CD14-positive monocyte (primary cell): Measurements from ENCODE around the gene TIAM1. TPM values are rescaled to one million over a fixed set of nuclear protein-coding genes. Genes with fewer than 3 reads are reported as not detected.

Experiments
- DNase-seq, 3 donors: peaks; one replicate each; pipeline ENCODE4 v3.0.0-alpha.2; 2011 to 2022
- H2AFZ ChIP-seq: 2 replicates; pipeline ENCODE4 v1.6.0; 2012; ENCODE audit warnings: mild to moderate bottlenecking, low read depth, low read length, inconsistent platforms; ENCODE audit not compliant: insufficient read depth, poor library complexity, severe bottlenecking
- H3K27ac ChIP-seq, 2 donors: 1 replicate in 1 of 2; 2 replicates in 1 of 2; pipeline ENCODE4 v1.5.1; 2012 to 2013; ENCODE audit warnings: low read length in 2 of 2, control low read depth in 1 of 2, inconsistent platforms in 1 of 2, low read depth in 1 of 2, mild to moderate bottlenecking in 1 of 2
- H3K27me3 ChIP-seq, 2 donors: one replicate each; pipeline versions ENCODE4 v1.6.0 to v1.6.1; 2011 to 2013; ENCODE audit warnings: low read length in 2 of 2; ENCODE audit not compliant: control insufficient read depth in 2 of 2, insufficient read depth in 2 of 2
- H3K36me3 ChIP-seq, 2 donors: replicated peaks in 1 of 2; 1 replicate in 1 of 2; 2 replicates in 1 of 2; pipeline versions ENCODE4 v1.5.1 to v1.6.1; 2012 to 2013; ENCODE audit warnings: low read length in 2 of 2, control low read depth in 1 of 2, inconsistent platforms in 1 of 2, mild to moderate bottlenecking in 1 of 2; ENCODE audit not compliant: insufficient read depth in 2 of 2, control insufficient read depth in 1 of 2
- H3K4me1 ChIP-seq, 2 donors: 1 replicate in 1 of 2; 2 replicates in 1 of 2; pipeline versions ENCODE4 v1.5.1 to v1.6.1; 2012 to 2013; ENCODE audit warnings: low read length in 2 of 2, control low read depth in 1 of 2, inconsistent platforms in 1 of 2, mild to moderate bottlenecking in 1 of 2, moderate library complexity in 1 of 2; ENCODE audit not compliant: insufficient read depth in 2 of 2, control insufficient read depth in 1 of 2
- H3K4me2 ChIP-seq: replicated peaks from 2 replicates; pipeline ENCODE3; 2012; ENCODE audit warnings: low read length, moderate library complexity, mild to moderate bottlenecking; ENCODE audit not compliant: poor library complexity, severe bottlenecking; ENCODE audit errors: extremely low read depth
- H3K4me3 ChIP-seq, 3 experiments: fragments of 200-600 bp in 1 of 3; sonication (generic) in 1 of 3; replicated peaks in 1 of 3; 1 replicate in 2 of 3; 2 replicates in 1 of 3; pipeline ENCODE4 v1.5.1; 2011 to 2013; ENCODE audit warnings: low read length in 3 of 3, mild to moderate bottlenecking in 3 of 3, control low read depth in 2 of 3, low read depth in 2 of 3, inconsistent platforms in 1 of 3, moderate library complexity in 1 of 3
- H3K79me2 ChIP-seq: 2 replicates; pipeline ENCODE4 v1.6.0; 2012; ENCODE audit warnings: mild to moderate bottlenecking, control low read depth, inconsistent platforms, low read length, moderate library complexity; ENCODE audit not compliant: insufficient read depth
- H3K9ac ChIP-seq: 2 replicates; pipeline ENCODE4 v1.6.0; 2017; ENCODE audit warnings: low read length, mild to moderate bottlenecking; ENCODE audit not compliant: insufficient read depth, poor library complexity, severe bottlenecking
- H3K9me3 ChIP-seq, 2 donors: replicated peaks in 1 of 2; 1 replicate in 1 of 2; 2 replicates in 1 of 2; pipeline versions ENCODE4 v1.5.1 to v1.6.1; 2012 to 2013; ENCODE audit warnings: low read length in 2 of 2, control low read depth in 1 of 2; ENCODE audit not compliant: control insufficient read depth in 1 of 2, insufficient read depth in 1 of 2
- H4K20me1 ChIP-seq: 2 replicates; pipeline ENCODE4 v1.6.0; 2012; ENCODE audit warnings: mild to moderate bottlenecking, low read length, control low read depth, moderate library complexity; ENCODE audit not compliant: insufficient read depth
- H3K27ac Mint-ChIP-seq, 7 donors: one replicate each; pipeline ENCODE4 v1.8.0; 2020; ENCODE audit warnings: mild to moderate bottlenecking in 7 of 7, mixed read lengths in 7 of 7, moderate library complexity in 6 of 7, inconsistent platforms in 2 of 7
- H3K27me3 Mint-ChIP-seq, 3 donors: one replicate each; pipeline ENCODE4 v1.8.0; 2021 to 2022; ENCODE audit warnings: low read depth in 3 of 3, mild to moderate bottlenecking in 3 of 3, mixed read lengths in 3 of 3, moderate library complexity in 3 of 3, inconsistent platforms in 1 of 3
- H3K36me3 Mint-ChIP-seq, 2 donors: one replicate each; pipeline ENCODE4 v1.8.0; 2020; ENCODE audit warnings: mixed read lengths in 2 of 2, inconsistent platforms in 1 of 2, mild to moderate bottlenecking in 1 of 2
- H3K4me1 Mint-ChIP-seq: one replicate; pipeline ENCODE4 v1.8.0; 2020; ENCODE audit warnings: mild to moderate bottlenecking, mixed read lengths
- H3K4me3 Mint-ChIP-seq, 2 donors: one replicate each; pipeline ENCODE4 v1.8.0; 2020; ENCODE audit warnings: mild to moderate bottlenecking in 2 of 2, mixed read lengths in 2 of 2, moderate library complexity in 1 of 2
- H3K9me3 Mint-ChIP-seq, 7 donors: one replicate each; pipeline ENCODE4 v1.8.0; 2020 to 2022; ENCODE audit warnings: mixed read lengths in 7 of 7, mild to moderate bottlenecking in 6 of 7, moderate library complexity in 6 of 7, inconsistent platforms in 2 of 7
- WGBS: methylation state at CpG from one replicate; pipeline ENCODE4 v1.1.5; 2013; ENCODE audit warnings: missing lambda C conversion rate; ENCODE audit not compliant: insufficient coverage; 5-methylcytosine and 5-hydroxymethylcytosine counted together
- intact Hi-C, 2 donors: fragments of 100-400 bp; cut with micrococcal nuclease; formaldehyde crosslinking; loops; one replicate each; pipeline versions ENCODE4 v1.15.0 to v1.15.1; 2023
- polyA plus RNA-seq, 3 donors: library from polyadenylated mRNA; depleted of rRNA in 1 of 3; unstranded in 2 of 3; stranded (reverse) in 1 of 3; fragments of 300-500 nt in 2 of 3; fragments of >200 nt in 1 of 3; fragmentation: Illumina TruSeq in 2 of 3; gene quantifications; 1 replicate in 2 of 3; 2 replicates in 1 of 3; pipeline ENCODE4 v1.2.3, GENCODE V29; 2012 to 2021
- TF ChIP-seq, protein P1 (sequence below): fragments of 200-600 bp; IDR thresholded peaks from one replicate; pipeline ENCODE4 v1.8.0; 2022; ENCODE audit warnings: antibody characterized with exemption, mild to moderate bottlenecking

The TIAM1 gene
- polyA plus RNA-seq, 3 donors, result 17.7 to 55.0 (median 45.3) TPM

DNA sequence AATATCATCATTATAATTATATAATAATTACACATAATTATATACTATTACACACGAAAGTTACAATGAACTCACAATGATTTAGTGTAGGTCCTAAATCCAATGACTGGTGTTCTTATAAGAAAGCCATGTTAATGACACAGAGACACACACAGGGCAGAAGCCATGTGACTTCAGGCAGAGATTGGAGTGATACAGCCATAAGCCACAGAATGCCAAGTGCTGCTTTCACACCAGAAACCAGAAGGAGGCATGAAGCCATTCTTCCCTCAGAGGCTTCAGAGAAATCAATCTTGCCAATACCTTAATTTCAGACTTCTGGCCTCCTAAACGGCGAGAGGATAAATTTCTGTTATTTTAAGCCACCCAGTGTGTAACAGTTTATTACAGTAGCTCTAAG is 158.4 kb downstream of the TIAM1 start:
- no peak for DNase-seq
- Histone ChIP-seq H3K9me3 (no peaks in the 10 kb centered on the region), H3K27me3 (no peaks in the 10 kb centered on the region), H3K4me3 (no peak overlapping the region), H3K79me2 (no peaks in the 10 kb centered on the region), H3K9ac (no peak overlapping the region), H2AFZ (no peak overlapping the region), H3K36me3 (peaks cover 13 to 88% of the 10 kb centered on the region in 2 donors), H3K4me1 (peaks cover 0 to 4% of the 10 kb centered on the region in 2 donors), H3K4me2 (no peak overlapping the region), H4K20me1 (peaks cover 7% of the 10 kb centered on the region), H3K27ac (no peak overlapping the region)
- Mint-ChIP-seq H3K9me3 (peaks cover 0 to 5% (median 0%) of the 10 kb centered on the region in 7 donors), H3K36me3 (peaks cover 61 to 74% of the 10 kb centered on the region in 2 donors), H3K27me3 (peaks cover 1 to 6% (median 4%) of the 10 kb centered on the region in 3 donors), H3K4me1 (peaks cover 3% of the 10 kb centered on the region), H3K4me3 (no peak overlapping the region), H3K27ac (no peak overlapping the region)
- TF ChIP-seq, protein P1, sequence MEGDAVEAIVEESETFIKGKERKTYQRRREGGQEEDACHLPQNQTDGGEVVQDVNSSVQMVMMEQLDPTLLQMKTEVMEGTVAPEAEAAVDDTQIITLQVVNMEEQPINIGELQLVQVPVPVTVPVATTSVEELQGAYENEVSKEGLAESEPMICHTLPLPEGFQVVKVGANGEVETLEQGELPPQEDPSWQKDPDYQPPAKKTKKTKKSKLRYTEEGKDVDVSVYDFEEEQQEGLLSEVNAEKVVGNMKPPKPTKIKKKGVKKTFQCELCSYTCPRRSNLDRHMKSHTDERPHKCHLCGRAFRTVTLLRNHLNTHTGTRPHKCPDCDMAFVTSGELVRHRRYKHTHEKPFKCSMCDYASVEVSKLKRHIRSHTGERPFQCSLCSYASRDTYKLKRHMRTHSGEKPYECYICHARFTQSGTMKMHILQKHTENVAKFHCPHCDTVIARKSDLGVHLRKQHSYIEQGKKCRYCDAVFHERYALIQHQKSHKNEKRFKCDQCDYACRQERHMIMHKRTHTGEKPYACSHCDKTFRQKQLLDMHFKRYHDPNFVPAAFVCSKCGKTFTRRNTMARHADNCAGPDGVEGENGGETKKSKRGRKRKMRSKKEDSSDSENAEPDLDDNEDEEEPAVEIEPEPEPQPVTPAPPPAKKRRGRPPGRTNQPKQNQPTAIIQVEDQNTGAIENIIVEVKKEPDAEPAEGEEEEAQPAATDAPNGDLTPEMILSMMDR, result no peak
- WGBS, result no CpG with 5 or more reads among the region's 3 CpGs
- intact Hi-C loops, result no loop called here

- H3K27ac ChIP-seq, result no peak overlapping the region
- no peak overlapping the region for H3K4me3 Mint-ChIP-seq
- no peak overlapping the region for H3K9ac ChIP-seq
- H3K9me3 ChIP-seq, result no peaks in the 10 kb centered on the region
- no peaks in the 10 kb centered on the region for H3K27me3 ChIP-seq
- peaks cover 1 to 6% (median 4%) of the 10 kb centered on the region in 3 donors for H3K27me3 Mint-ChIP-seq
- no peak overlapping the region for H3K4me2 ChIP-seq
- WGBS, result 94% methylated on average over 3 of the region's 6 CpGs
- peaks cover 3% of the 10 kb centered on the region for H3K4me1 Mint-ChIP-seq
- peaks cover 0 to 4% of the 10 kb centered on the region in 2 donors for H3K4me1 ChIP-seq
- DNase-seq, result no peak
- peaks cover 0 to 5% (median 0%) of the 10 kb centered on the region in 7 donors for H3K9me3 Mint-ChIP-seq
- H3K36me3 ChIP-seq, result peaks cover 13 to 80% of the 10 kb centered on the region in 2 donors
- intact Hi-C loops, result loop anchor here in 1 of 2 donors (5.0 kb wide), 1 partner anchor 88 kb away; no protein-coding TSS in a partner anchor
- no peak overlapping the region for H3K4me3 ChIP-seq
- no peak overlapping the region for H2AFZ ChIP-seq
- no peak overlapping the region for H3K27ac Mint-ChIP-seq
- H3K79me2 ChIP-seq, result no peaks in the 10 kb centered on the region
- peaks cover 57 to 73% of the 10 kb centered on the region in 2 donors for H3K36me3 Mint-ChIP-seq
- peaks cover 7% of the 10 kb centered on the region for H4K20me1 ChIP-seq
- TF ChIP-seq, protein P1, result no peak
Observed at GRCh38 chr21:31184876-31185275, 159.2 kb downstream of the TIAM1 start.
